ENCODE data around the gene OCLN.

Gene OCLN

DNA sequence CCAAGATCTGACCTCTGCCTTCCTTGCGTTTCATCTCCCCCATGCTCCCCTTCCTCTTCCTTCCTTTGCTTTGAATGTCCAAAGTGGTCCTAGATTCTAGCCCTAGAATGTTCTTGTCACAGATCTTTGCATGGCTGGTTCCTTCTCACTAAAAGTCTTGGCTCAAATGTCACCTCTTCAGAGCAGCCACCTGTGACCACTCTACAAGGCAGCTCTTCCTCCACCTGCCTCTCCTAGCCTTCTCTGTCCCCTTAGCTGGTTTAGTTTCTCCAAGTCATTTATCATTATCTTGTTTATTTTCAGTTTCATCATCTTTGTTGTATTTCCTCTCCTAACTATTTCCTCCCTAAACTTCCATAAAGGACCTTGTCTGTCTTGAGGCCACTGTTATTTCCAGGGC lies 7.1 kb upstream of the OCLN start:
- H3K4me3 ChIP-seq (ENCODE audit: low read depth, low read length): no peak overlapping the region
- TF ChIP-seq, protein P1, sequence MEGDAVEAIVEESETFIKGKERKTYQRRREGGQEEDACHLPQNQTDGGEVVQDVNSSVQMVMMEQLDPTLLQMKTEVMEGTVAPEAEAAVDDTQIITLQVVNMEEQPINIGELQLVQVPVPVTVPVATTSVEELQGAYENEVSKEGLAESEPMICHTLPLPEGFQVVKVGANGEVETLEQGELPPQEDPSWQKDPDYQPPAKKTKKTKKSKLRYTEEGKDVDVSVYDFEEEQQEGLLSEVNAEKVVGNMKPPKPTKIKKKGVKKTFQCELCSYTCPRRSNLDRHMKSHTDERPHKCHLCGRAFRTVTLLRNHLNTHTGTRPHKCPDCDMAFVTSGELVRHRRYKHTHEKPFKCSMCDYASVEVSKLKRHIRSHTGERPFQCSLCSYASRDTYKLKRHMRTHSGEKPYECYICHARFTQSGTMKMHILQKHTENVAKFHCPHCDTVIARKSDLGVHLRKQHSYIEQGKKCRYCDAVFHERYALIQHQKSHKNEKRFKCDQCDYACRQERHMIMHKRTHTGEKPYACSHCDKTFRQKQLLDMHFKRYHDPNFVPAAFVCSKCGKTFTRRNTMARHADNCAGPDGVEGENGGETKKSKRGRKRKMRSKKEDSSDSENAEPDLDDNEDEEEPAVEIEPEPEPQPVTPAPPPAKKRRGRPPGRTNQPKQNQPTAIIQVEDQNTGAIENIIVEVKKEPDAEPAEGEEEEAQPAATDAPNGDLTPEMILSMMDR (IDR thresholded peaks at IDR 0.05; ENCODE audit: low read depth, low read length): no peak

DNA sequence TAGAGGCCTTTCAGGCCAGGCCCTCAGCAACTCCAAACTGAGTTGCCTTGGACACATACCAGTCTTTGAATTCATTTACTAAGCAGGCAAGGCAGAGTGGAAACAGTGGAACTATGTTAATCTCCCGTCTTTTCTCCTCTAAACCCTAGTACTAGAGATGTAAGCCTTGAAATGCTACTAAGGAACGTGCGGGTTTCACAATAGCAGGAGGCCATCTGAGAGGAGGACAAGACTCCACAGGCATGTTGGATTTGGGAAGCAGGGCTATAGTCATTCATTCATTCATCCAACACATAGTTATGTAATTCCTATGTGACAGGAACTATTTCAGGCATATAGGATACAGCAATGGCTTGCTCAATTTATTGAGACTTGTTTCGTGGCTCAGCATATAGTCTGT lies 3.3 kb upstream of the OCLN start:
- H3K4me3 ChIP-seq (ENCODE audit: low read depth, low read length): no peak overlapping the region
- TF ChIP-seq, protein P1 (IDR thresholded peaks at IDR 0.05; ENCODE audit: low read depth, low read length): no peak

DNA sequence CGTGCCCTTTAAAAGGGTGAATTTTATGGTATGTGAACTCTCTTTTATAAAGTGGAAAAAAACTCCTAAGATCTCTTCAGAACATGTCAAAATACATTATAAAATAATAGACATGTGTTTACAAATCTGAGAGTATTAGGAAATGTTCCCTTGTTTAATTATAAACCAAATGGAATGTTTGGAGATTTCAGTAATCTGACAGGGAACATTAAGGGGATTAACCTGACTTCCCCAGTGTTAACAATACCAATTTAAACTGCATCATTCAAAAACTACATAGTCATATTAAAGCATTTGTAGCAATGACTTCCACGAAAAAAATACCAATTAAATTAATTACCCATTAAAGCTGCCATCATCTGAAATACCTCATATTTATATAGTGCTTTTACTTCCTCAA lies 1.6 kb upstream of the OCLN start:
- no peak overlapping the region for H3K4me3 ChIP-seq (ENCODE audit: low read depth, low read length)
- TF ChIP-seq, protein P1 (IDR thresholded peaks at IDR 0.05; ENCODE audit: low read depth, low read length): no peak

DNA sequence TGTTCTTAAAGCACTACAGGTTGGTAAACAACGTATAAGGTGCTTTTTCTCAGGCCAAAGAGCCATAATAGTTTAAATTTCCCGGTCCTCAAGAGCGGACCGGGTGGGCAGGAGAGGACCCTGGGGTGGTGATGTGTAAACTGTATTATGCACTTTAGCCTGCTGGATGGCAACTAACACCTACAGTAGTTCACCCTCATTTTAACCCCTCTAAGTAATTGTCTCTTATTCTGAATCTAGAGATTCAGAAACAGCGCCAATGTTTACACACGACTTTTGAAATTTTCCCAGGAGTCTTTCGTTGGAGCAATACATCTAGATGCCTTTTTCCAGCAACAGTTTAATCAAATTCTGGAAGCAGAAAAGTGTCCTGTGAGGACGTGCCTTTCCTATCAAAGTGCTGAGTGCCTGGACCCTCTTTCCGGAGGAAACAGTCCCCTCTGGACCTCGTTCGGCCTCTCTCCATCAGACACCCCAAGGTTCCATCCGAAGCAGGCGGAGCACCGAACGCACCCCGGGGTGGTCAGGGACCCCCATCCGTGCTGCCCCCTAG lies 676 bp upstream of the OCLN start:
- H3K4me3 ChIP-seq (ENCODE audit: low read depth, low read length): peak overlapping the region; percentile 69
- TF ChIP-seq, protein P1 (IDR thresholded peaks at IDR 0.05; ENCODE audit: low read depth, low read length): no peak

DNA sequence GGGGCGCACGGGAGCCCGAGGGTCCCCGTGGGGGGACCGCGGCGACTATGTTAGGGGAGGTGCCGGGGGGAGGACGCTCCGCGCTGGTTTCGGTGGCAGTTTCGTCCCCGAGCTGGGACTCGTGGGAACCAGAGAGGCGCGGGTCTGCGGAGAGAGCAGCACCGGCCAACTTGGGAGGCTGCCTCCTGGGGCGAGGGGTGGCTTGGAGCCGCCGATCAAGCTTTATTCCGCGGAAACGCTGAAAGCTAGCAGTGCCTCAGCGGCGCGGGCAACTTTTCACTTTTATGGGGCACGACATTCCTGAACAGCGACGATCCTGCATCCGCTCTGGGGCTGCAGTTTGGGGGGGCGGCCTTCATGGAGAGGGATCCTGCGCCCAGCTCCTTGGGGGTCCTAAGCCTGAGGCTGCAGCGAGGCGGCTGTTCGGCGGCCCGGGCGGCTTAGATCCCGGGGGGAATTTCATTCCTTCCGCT lies 369 bp downstream of the OCLN start:
- TF ChIP-seq, protein P1 (IDR thresholded peaks at IDR 0.05; ENCODE audit: low read depth, low read length): no peak
- peak overlapping the region; percentile 69 for H3K4me3 ChIP-seq (ENCODE audit: low read depth, low read length)

DNA sequence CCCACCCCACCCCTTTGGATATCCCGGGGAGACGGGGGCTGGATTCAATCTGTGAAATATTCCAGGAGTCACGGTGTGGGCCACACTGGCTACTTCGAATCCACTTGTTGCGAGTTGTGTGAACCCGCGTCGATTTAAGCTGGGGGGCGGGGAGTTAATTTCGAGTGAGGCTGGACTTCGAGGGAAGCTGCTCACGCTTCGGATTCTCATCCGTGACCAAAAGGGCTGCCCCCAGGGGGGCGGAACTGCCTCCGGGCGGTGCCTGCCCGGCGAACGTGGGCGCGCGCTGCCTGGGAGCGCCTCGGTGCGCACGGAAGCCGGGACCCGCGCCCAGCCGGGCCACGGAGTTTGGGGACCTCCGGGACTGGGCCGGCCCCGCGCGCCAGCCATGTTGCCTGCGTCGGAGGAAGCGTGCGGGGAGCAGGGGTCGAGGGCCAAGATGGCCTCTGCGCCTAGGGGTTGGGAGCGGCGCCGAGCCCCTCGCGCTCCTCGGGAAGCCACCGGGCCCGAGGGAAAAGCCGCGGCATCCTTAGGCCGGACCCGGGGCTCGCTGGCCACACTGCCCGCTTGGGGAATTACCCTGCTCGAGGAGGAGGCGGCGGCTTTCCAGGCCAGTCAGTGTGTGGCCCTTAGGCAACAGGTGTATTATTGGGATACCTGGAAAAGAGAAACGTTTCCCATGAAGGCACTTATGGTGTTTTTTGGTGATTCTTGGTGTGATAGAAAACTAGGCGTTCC lies 975 bp downstream of the OCLN start:
- TF ChIP-seq, protein P1 (IDR thresholded peaks at IDR 0.05; ENCODE audit: low read depth, low read length): no peak
- H3K4me3 ChIP-seq (ENCODE audit: low read depth, low read length): peak overlapping the region; percentile 69

DNA sequence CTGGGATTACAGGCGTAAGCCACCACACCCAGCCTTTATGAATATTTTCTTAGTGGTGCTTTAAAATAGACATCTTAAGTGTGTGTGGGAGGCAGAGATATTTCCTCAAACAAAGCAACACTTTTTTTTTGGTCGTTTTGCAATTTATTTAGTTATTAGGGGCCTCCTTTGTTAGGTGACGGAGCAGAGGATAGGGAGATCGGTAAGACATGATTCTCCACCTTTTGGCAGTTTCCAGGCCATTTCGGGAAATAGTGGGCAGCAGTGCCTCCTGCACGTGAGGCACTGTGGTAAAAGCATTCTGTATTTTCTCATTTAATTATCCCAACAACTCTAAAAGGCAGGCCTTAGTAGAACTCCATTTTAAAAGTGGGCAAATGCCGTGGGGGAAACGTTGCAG lies 1.9 kb downstream of the OCLN start:
- TF ChIP-seq, protein P1 (IDR thresholded peaks at IDR 0.05; ENCODE audit: low read depth, low read length): no peak
- H3K4me3 ChIP-seq (ENCODE audit: low read depth, low read length): no peak overlapping the region
